ENCODE data around the gene MPP7. TPM values are rescaled to one million over a fixed set of nuclear protein-coding genes. Genes with fewer than 3 reads are reported as not detected.

The MPP7 gene
- total RNA-seq, 4 donors from 2014 or later, result 3.8 to 10.7 (median 6.4) TPM

DNA sequence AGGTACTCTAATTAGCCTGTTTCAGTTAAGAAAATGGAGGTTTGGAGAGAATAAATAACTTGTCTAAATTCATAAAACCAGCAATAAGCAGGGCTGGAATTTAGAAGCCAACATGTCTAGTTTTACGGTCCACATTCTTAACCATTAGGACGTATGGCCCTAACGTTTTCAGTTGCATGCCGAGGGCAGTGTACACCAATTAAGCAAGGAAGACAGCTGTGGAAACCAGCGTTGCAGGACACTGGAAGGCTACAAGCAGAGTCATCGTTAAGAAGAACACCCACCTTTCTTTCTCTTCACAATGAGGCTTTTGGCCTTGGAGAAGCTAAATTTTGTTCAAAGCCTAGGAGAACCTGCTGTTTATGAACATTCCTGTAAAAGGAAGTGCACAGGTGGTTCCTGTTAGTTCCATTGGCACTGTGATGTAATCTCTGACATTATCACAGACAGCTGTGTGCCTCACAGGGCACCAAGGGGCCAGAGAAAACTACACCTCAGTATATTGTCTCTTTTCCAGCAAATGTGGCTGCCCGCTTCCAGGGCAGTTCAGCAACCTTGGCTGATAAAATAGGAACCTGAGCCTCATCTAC, 21.0 kb downstream of the MPP7 start:
- H3K4me1 ChIP-seq, result peaks cover 44 to 51% of the 10 kb centered on the region in 2 donors

DNA sequence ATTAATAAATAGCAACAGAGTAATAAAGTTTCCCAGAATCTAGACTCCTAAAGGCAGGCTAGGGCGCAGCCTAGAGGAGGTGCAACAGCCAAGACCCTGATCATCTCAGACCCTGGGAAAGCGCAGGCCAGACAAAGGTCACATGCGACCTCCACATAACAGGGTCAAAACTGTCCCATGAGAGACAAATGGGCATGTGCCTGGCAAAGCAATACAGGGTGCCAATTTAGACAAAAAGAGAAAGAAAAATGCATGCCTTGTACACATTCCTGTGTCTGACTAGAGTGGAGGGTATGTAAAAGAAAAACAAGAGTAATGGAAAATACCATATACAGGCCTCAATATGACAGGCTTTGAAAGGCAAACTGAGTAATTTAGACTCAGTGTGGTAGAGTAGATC, 22.2 kb downstream of the MPP7 start:
- Histone ChIP-seq H3K36me3 (no peaks in the 10 kb centered on the region), H3K27me3 (no peaks in the 10 kb centered on the region), H3K27ac (peak overlapping the region in 3 of 4 donors; percentile 61 to 72 (median 72)), H3K4me3 (no peak overlapping the region), H3K9me3 (no peaks in the 10 kb centered on the region), H3K4me1 (peaks cover 44 to 51% of the 10 kb centered on the region in 2 donors)
- ATAC-seq, result no peak
- intact Hi-C loops (cut with DNase I; ENCODE audit: low total_unique reads) (loop anchor here (5.0 kb wide), 1 partner anchor 47 kb away; no protein-coding TSS in a partner anchor), in situ Hi-C loops (cut with MboI; ENCODE audit: low sequenced_read_pairs in 4 of 4) (no loop called here)
- no peak for DNase-seq
- TF ChIP-seq, protein P1, sequence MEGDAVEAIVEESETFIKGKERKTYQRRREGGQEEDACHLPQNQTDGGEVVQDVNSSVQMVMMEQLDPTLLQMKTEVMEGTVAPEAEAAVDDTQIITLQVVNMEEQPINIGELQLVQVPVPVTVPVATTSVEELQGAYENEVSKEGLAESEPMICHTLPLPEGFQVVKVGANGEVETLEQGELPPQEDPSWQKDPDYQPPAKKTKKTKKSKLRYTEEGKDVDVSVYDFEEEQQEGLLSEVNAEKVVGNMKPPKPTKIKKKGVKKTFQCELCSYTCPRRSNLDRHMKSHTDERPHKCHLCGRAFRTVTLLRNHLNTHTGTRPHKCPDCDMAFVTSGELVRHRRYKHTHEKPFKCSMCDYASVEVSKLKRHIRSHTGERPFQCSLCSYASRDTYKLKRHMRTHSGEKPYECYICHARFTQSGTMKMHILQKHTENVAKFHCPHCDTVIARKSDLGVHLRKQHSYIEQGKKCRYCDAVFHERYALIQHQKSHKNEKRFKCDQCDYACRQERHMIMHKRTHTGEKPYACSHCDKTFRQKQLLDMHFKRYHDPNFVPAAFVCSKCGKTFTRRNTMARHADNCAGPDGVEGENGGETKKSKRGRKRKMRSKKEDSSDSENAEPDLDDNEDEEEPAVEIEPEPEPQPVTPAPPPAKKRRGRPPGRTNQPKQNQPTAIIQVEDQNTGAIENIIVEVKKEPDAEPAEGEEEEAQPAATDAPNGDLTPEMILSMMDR (IDR thresholded peaks at IDR 0.05 in 4 of 5, conservative IDR thresholded peaks at IDR 0.05 in 1 of 5), result no peak
- TF ChIP-seq POLR2A (IDR thresholded peaks at IDR 0.05), result no peak

More for the DNA sequence above, 21.0 kb downstream of the MPP7 start:
- H3K27me3 ChIP-seq, result no peaks in the 10 kb centered on the region
- H3K27ac ChIP-seq, result peak overlapping the region; percentile 8 to 72 (median 66)
- intact Hi-C loops (cut with DNase I; ENCODE audit: low total_unique reads), result loop anchor here (5.0 kb wide), 1 partner anchor 45 kb away; no protein-coding TSS in a partner anchor
- DNase-seq, result no peak
- ATAC-seq, result peak; percentile 46 to 88
- no peaks in the 10 kb centered on the region for H3K36me3 ChIP-seq
- in situ Hi-C loops (cut with MboI; ENCODE audit: low sequenced_read_pairs in 4 of 4), result no loop called here
- H3K4me3 ChIP-seq, result peak overlapping the region in 1 of 4 donors; percentile 24
- no peaks in the 10 kb centered on the region for H3K9me3 ChIP-seq
- TF ChIP-seq POLR2A (IDR thresholded peaks at IDR 0.05), result no peak
- TF ChIP-seq, protein P1 (IDR thresholded peaks at IDR 0.05 in 4 of 5, conservative IDR thresholded peaks at IDR 0.05 in 1 of 5), result no peak

DNA sequence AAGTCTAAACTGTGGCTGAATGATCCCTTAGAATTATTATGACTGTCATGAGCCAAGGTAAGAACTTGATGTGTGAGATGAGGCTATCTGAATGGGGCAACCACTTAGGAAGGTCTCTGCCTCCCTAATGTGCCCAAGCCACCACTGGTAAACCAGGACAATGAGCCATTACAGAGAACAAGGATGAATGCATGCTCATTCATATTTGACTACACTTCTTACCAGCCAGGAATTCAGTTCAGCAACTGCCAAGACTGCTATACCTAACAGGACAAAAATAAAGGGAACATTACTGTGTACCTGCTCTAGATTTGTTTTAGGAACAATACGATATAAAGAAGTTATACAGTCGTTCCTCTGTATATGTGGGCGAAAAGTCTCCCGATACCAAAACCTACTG, 23.0 kb downstream of the MPP7 start:
- Histone ChIP-seq H3K27ac (peak overlapping the region in 2 of 4 donors; percentile 68 to 72), H3K9me3 (no peaks in the 10 kb centered on the region), H3K27me3 (no peaks in the 10 kb centered on the region), H3K4me1 (peaks cover 41 to 51% of the 10 kb centered on the region in 2 donors), H3K36me3 (no peaks in the 10 kb centered on the region), H3K4me3 (no peak overlapping the region)
- TF ChIP-seq, protein P1 (IDR thresholded peaks at IDR 0.05 in 4 of 5, conservative IDR thresholded peaks at IDR 0.05 in 1 of 5), result no peak
- no peak for TF ChIP-seq POLR2A (IDR thresholded peaks at IDR 0.05)
- DNase-seq (no peak), ATAC-seq (no peak)
- intact Hi-C loops (cut with DNase I; ENCODE audit: low total_unique reads) (loop anchor here (5.0 kb wide), 1 partner anchor 47 kb away; no protein-coding TSS in a partner anchor), in situ Hi-C loops (cut with MboI; ENCODE audit: low sequenced_read_pairs in 4 of 4) (no loop called here)

DNA sequence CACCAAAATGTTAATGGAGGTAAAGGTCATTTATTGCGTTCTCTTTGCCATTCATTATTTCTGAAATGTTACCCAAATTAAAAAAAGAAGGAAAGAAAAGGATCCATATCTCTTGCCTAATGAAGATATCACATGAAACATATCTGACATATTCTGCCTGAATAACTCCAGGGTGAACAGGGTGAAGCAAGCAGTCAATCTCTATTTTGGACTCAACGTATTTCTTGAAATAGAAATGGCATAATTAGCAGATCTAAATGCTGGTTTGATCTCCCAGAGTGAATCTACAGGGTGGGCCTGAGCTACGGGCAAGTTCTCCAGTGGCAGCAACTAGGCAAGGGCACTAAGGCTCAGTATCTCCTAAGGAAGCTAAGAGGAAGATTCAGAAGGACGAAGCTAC, 24.0 kb downstream of the MPP7 start:
- no peaks in the 10 kb centered on the region for H3K27me3 ChIP-seq
- H3K4me3 ChIP-seq, result peak overlapping the region in 1 of 4 donors; percentile 0
- peaks cover 41 to 51% of the 10 kb centered on the region in 2 donors for H3K4me1 ChIP-seq
- in situ Hi-C loops (cut with MboI; ENCODE audit: low sequenced_read_pairs in 4 of 4) (no loop called here), intact Hi-C loops (cut with DNase I; ENCODE audit: low total_unique reads) (no loop called here)
- H3K36me3 ChIP-seq, result no peaks in the 10 kb centered on the region
- TF ChIP-seq, protein P1 (IDR thresholded peaks at IDR 0.05 in 4 of 5, conservative IDR thresholded peaks at IDR 0.05 in 1 of 5), result no peak
- TF ChIP-seq POLR2A (IDR thresholded peaks at IDR 0.05), result no peak
- no peak for ATAC-seq
- no peaks in the 10 kb centered on the region for H3K9me3 ChIP-seq
- DNase-seq, result no peak
- peak overlapping the region; percentile 55 to 72 (median 64) for H3K27ac ChIP-seq

Measured in gastrocnemius medialis (tissue), 4 donors.